HS-5 (cell line): ENCODE measurements around the gene NOP58.
"Not testable (repeated sequence)": the region's sequence is repeated elsewhere in the genome, so short reads cannot be mapped to it uniquely, and the experiment has no call there.

Experiments
- DNase-seq: peaks from one replicate; pipeline ENCODE4 v3.0.0-alpha.2; 2012; ENCODE audit warnings: low read depth

NOP58 gene

GRCh38 chr2:202265467-202266277 lies at the start of gene NOP58:
TSS of gene NOP58 (plus strand) at chr2:202265763. CDS start at chr2:202265942, 179 bp downstream.
- peak; percentile 92 for DNase-seq

- DNase-seq = no peak
Observed at GRCh38 chr2:202221873-202222272, 43.7 kb upstream of the NOP58 start.

- DNase-seq = peak; percentile 31
Observed at GRCh38 chr2:202237787-202238233, 27.8 kb upstream of the NOP58 start.

GRCh38 chr2:202238234-202239197 lies 27.0 kb upstream of the NOP58 start, which contains the start of gene SUMO1:
TSS of gene SUMO1 (minus strand) at chr2:202238597. CDS start at chr2:202238451, 146 bp downstream.
- DNase-seq = peak; percentile 63

- DNase-seq = not testable (repeated sequence)
Observed at GRCh38 chr2:202247710-202248109, 17.9 kb upstream of the NOP58 start.

GRCh38 chr2:202249521-202250253 lies 15.9 kb upstream of the NOP58 start:
- DNase-seq = no peak

GRCh38 chr2:202251494-202251893 lies 14.1 kb upstream of the NOP58 start:
- DNase-seq = no peak

GRCh38 chr2:202261531-202261930 lies 4.0 kb upstream of the NOP58 start:
- DNase-seq = no peak

- DNase-seq = no peak
Observed at GRCh38 chr2:202267495-202267894, 1.9 kb downstream of the NOP58 start.

- no peak for DNase-seq
Observed at GRCh38 chr2:202269585-202269984, 4.0 kb downstream of the NOP58 start.

- DNase-seq = no peak
Observed at GRCh38 chr2:202270487-202270886, 4.9 kb downstream of the NOP58 start.

- peak; percentile 88 for DNase-seq
Observed at GRCh38 chr2:202276078-202276720, 10.6 kb downstream of the NOP58 start.

GRCh38 chr2:202278036-202278760 lies 12.6 kb downstream of the NOP58 start:
- peak; percentile 60 for DNase-seq

- no peak for DNase-seq
Observed at GRCh38 chr2:202278944-202279343, 13.4 kb downstream of the NOP58 start.

GRCh38 chr2:202286595-202286994 lies 21.0 kb downstream of the NOP58 start:
- DNase-seq = no peak

GRCh38 chr2:202289394-202290204 lies 24.0 kb downstream of the NOP58 start:
- DNase-seq = no peak

GRCh38 chr2:202290316-202290715 lies 24.8 kb downstream of the NOP58 start:
- no peak for DNase-seq

- no peak for DNase-seq
Observed at GRCh38 chr2:202290970-202291369, 25.4 kb downstream of the NOP58 start.

- no peak for DNase-seq
Observed at GRCh38 chr2:202299712-202300111, 34.1 kb downstream of the NOP58 start.

- no peak for DNase-seq
Observed at GRCh38 chr2:202306034-202306433, 40.5 kb downstream of the NOP58 start.
